B cell (primary cell): ENCODE measurements around the gene CD93. TPM values are rescaled to one million over a fixed set of nuclear protein-coding genes. Genes with fewer than 3 reads are reported as not detected.

Source experiments
- ATAC-seq: fragments of 200-7000 bp; cut with Tn5 transposase; one replicate; pipeline ENCODE4 v1.10.0; 2021; ENCODE audit warnings: low read depth, mild to moderate bottlenecking, moderate number of reproducible peaks, moderate library complexity
- CTCF ChIA-PET: fragments of 350-600 bp; sonication (Branson Sonifier 250); formaldehyde crosslinking; loops from one replicate; lab custom pipeline; 2021; ENCODE audit warnings: antibody characterized with exemption, inconsistent platforms; lab: Charles Lee
- POLR2A ChIA-PET: fragments of 350-600 bp; sonication (Branson Sonifier 250); formaldehyde crosslinking; loops from one replicate; lab custom pipeline; 2021; ENCODE audit warnings: antibody characterized with exemption; lab: Charles Lee
- DNase-seq: peaks from one replicate; pipeline ENCODE4 v3.0.0; 2013
- H2AFZ ChIP-seq: 2 replicates; pipeline ENCODE4 v1.6.1; 2012; ENCODE audit warnings: mild to moderate bottlenecking, low read depth, low read length; ENCODE audit not compliant: insufficient read depth, poor library complexity, severe bottlenecking
- H3K27ac ChIP-seq, 2 donors: 1 replicate in 1 of 2; 2 replicates in 1 of 2; pipeline ENCODE4 v1.5.1; 2012 to 2013; ENCODE audit warnings: low read length in 2 of 2, mild to moderate bottlenecking in 2 of 2, moderate library complexity in 1 of 2
- H3K27me3 ChIP-seq, 4 experiments: fragments of 200-600 bp in 1 of 4; sonication (generic) in 1 of 4; replicated peaks in 1 of 4; 1 replicate in 2 of 4; 2 replicates in 2 of 4; pipeline versions ENCODE4 v1.6.1 to v1.7.0; 2013 to 2016; ENCODE audit warnings: low read length in 3 of 4, mild to moderate bottlenecking in 2 of 4, mixed read lengths in 1 of 4, moderate library complexity in 1 of 4; ENCODE audit not compliant: insufficient read depth in 4 of 4, control insufficient read depth in 3 of 4; ENCODE audit errors: control extremely low read depth in 1 of 4
- H3K36me3 ChIP-seq, 2 experiments: replicated peaks in 1 of 2; 1 replicate in 1 of 2; 2 replicates in 1 of 2; pipeline versions ENCODE4 v1.6.1 to v1.7.1; 2013; ENCODE audit warnings: low read length in 1 of 2; ENCODE audit not compliant: insufficient read depth in 2 of 2, control insufficient read depth in 1 of 2; ENCODE audit errors: control extremely low read depth in 1 of 2, extremely low read depth in 1 of 2
- H3K4me1 ChIP-seq, 2 donors: fragments of 200-600 bp in 1 of 2; sonication (generic) in 1 of 2; 1 replicate in 1 of 2; 2 replicates in 1 of 2; pipeline versions ENCODE4 v1.5.1 to v1.6.1; 2013 to 2017; ENCODE audit warnings: low read length in 2 of 2; ENCODE audit not compliant: control insufficient read depth in 2 of 2, insufficient read depth in 2 of 2
- H3K4me2 ChIP-seq: replicated peaks from 2 replicates; pipeline ENCODE3; 2012; ENCODE audit warnings: mild to moderate bottlenecking, low read depth, low read length; ENCODE audit not compliant: poor library complexity, severe bottlenecking
- H3K4me3 ChIP-seq, 5 experiments: fragments of 200-600 bp in 1 of 5; sonication (generic) in 1 of 5; 1 replicate in 3 of 5; 2 replicates in 2 of 5; pipeline versions ENCODE4 v1.5.1 to v1.7.0; 2011 to 2016; ENCODE audit warnings: low read length in 4 of 5, mild to moderate bottlenecking in 4 of 5, low read depth in 2 of 5, control low read depth in 1 of 5, moderate library complexity in 1 of 5; ENCODE audit not compliant: insufficient read depth in 1 of 5; ENCODE audit errors: control extremely low read depth in 1 of 5, extremely low read depth in 1 of 5
- H3K79me2 ChIP-seq: fragments of 200-600 bp; sonication (generic); one replicate; pipeline ENCODE4 v1.6.0; 2016; ENCODE audit warnings: low read length; ENCODE audit not compliant: control insufficient read depth, insufficient read depth
- H3K9ac ChIP-seq: fragments of 200-600 bp; sonication (generic); 2 replicates; pipeline ENCODE4 v1.6.1; 2017; ENCODE audit warnings: mild to moderate bottlenecking, low read length, moderate library complexity
- H3K9me3 ChIP-seq, 3 donors: one replicate each; pipeline versions ENCODE4 v1.6.1 to v1.7.1; 2013; ENCODE audit warnings: low read length in 2 of 3; ENCODE audit not compliant: control insufficient read depth in 2 of 3, insufficient read depth in 1 of 3; ENCODE audit errors: control extremely low read depth in 1 of 3
- H4K20me1 ChIP-seq: 2 replicates; pipeline ENCODE4 v1.6.0; 2012; ENCODE audit warnings: mild to moderate bottlenecking, low read length; ENCODE audit not compliant: insufficient read depth, control insufficient read depth, poor library complexity, severe bottlenecking
- H3K27ac Mint-ChIP-seq: one replicate; pipeline ENCODE4 v1.8.0; 2021; ENCODE audit warnings: mixed read lengths
- H3K27me3 Mint-ChIP-seq: one replicate; pipeline ENCODE4 v1.8.0; 2021; ENCODE audit warnings: mixed read lengths
- H3K4me1 Mint-ChIP-seq: one replicate; pipeline ENCODE4 v1.8.0; 2021; ENCODE audit warnings: mixed read lengths
- H3K4me3 Mint-ChIP-seq: one replicate; pipeline ENCODE4 v1.8.0; 2021; ENCODE audit warnings: mixed read lengths
- H3K9me3 Mint-ChIP-seq: one replicate; pipeline ENCODE4 v1.8.0; 2022; ENCODE audit warnings: mixed read lengths; ENCODE audit not compliant: insufficient read depth
- EZH2 ChIP-seq: IDR thresholded peaks from 2 replicates; pipeline ENCODE4 v1.6.1; 2012; ENCODE audit warnings: borderline replicate concordance, low read depth, mild to moderate bottlenecking, moderate library complexity, low read length; ENCODE audit not compliant: insufficient read depth, poor library complexity, severe bottlenecking
- WGBS: methylation state at CpG from one replicate; pipeline ENCODE4 v1.1.5; 2013; ENCODE audit warnings: missing lambda C conversion rate; ENCODE audit not compliant: insufficient coverage; 5-methylcytosine and 5-hydroxymethylcytosine counted together
- intact Hi-C: fragments of 100-400 bp; cut with micrococcal nuclease; formaldehyde crosslinking; loops from one replicate; pipeline ENCODE4 v1.10.0; 2022
- polyA plus RNA-seq: library from polyadenylated mRNA; depleted of rRNA; stranded (reverse); fragments of >200 nt; gene quantifications from 2 replicates; pipeline ENCODE4 v1.2.3, GENCODE V29; 2012
- total RNA-seq, 2 donors: library from RNA; stranded (reverse); fragments of 120-200 nt in 1 of 2; gene quantifications; 1 replicate in 1 of 2; 2 replicates in 1 of 2; pipeline versions ENCODE4 v1.2.3 to v1.2.4, GENCODE V29; 2013 to 2022
- TF ChIP-seq, protein P1 (sequence below): fragments of 200-600 bp; IDR thresholded peaks from one replicate; pipeline ENCODE4 v1.8.0; 2022; ENCODE audit warnings: antibody characterized with exemption, mild to moderate bottlenecking

The CD93 gene
- total and polyA plus RNA-seq, 2 donors (not counting 1 experiment from before 2014, with no cell fraction given): 0.12 to 0.51 TPM

GRCh38 chr20:23082846-23083552 lies 3.1 kb downstream of the CD93 start:
- peaks cover 0 to 8% of the 10 kb centered on the region in 2 donors for H3K4me1 ChIP-seq
- H3K4me1 Mint-ChIP-seq: no peaks in the 10 kb centered on the region
- H4K20me1 ChIP-seq: no peaks in the 10 kb centered on the region

GRCh38 chr20:23081263-23081819 lies 4.8 kb downstream of the CD93 start:
- no peak overlapping the region for H3K9ac ChIP-seq
- H3K27ac Mint-ChIP-seq: no peak overlapping the region
- H3K9me3 ChIP-seq: peaks cover 0 to 4% (median 0%) of the 10 kb centered on the region in 3 donors
- no peaks in the 10 kb centered on the region for H3K9me3 Mint-ChIP-seq
- no peak overlapping the region for H3K4me3 ChIP-seq
- CTCF ChIA-PET: no interaction called here
- no peaks in the 10 kb centered on the region for H3K79me2 ChIP-seq
- no peak overlapping the region for H3K27ac ChIP-seq
- no peaks in the 10 kb centered on the region for H3K27me3 Mint-ChIP-seq
- H3K4me1 Mint-ChIP-seq: no peaks in the 10 kb centered on the region
- no peaks in the 10 kb centered on the region for H3K36me3 ChIP-seq
- no peak overlapping the region for H3K4me3 Mint-ChIP-seq
- H4K20me1 ChIP-seq: no peaks in the 10 kb centered on the region
- no peak for TF ChIP-seq EZH2
- TF ChIP-seq, protein P1, sequence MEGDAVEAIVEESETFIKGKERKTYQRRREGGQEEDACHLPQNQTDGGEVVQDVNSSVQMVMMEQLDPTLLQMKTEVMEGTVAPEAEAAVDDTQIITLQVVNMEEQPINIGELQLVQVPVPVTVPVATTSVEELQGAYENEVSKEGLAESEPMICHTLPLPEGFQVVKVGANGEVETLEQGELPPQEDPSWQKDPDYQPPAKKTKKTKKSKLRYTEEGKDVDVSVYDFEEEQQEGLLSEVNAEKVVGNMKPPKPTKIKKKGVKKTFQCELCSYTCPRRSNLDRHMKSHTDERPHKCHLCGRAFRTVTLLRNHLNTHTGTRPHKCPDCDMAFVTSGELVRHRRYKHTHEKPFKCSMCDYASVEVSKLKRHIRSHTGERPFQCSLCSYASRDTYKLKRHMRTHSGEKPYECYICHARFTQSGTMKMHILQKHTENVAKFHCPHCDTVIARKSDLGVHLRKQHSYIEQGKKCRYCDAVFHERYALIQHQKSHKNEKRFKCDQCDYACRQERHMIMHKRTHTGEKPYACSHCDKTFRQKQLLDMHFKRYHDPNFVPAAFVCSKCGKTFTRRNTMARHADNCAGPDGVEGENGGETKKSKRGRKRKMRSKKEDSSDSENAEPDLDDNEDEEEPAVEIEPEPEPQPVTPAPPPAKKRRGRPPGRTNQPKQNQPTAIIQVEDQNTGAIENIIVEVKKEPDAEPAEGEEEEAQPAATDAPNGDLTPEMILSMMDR: no peak
- intact Hi-C loops: no loop called here
- H3K4me1 ChIP-seq: no peaks in the 10 kb centered on the region
- no peak overlapping the region for H3K4me2 ChIP-seq
- no peaks in the 10 kb centered on the region for H3K27me3 ChIP-seq
- ATAC-seq: no peak
- POLR2A ChIA-PET: no interaction called here
- H2AFZ ChIP-seq: no peak overlapping the region
- DNase-seq: no peak
- 91% methylated on average over 5 of the region's 9 CpGs for WGBS

More at GRCh38 chr20:23082846-23083552, 3.1 kb downstream of the CD93 start:
- Mint-ChIP-seq H3K27me3 (no peaks in the 10 kb centered on the region), H3K9me3 (no peaks in the 10 kb centered on the region), H3K4me3 (no peak overlapping the region), H3K27ac (no peak overlapping the region)
- TF ChIP-seq, protein P1: no peak
- no peak for TF ChIP-seq EZH2
- Histone ChIP-seq H3K27ac (no peak overlapping the region), H3K27me3 (peaks cover 0 to 2% (median 0%) of the 10 kb centered on the region in 4 experiments), H2AFZ (no peak overlapping the region), H3K9ac (no peak overlapping the region), H3K79me2 (no peaks in the 10 kb centered on the region), H3K4me3 (peak overlapping the region in 1 of 5 experiments; percentile 67), H3K4me2 (no peak overlapping the region), H3K9me3 (peaks cover 0 to 5% (median 0%) of the 10 kb centered on the region in 3 donors), H3K36me3 (no peaks in the 10 kb centered on the region)
- intact Hi-C loops: no loop called here
- WGBS: 91% methylated on average over 5 of the region's 9 CpGs
- no peak for ATAC-seq
- CTCF ChIA-PET: no interaction called here
- POLR2A ChIA-PET: no interaction called here
- DNase-seq: no peak
